Colonic mucosa (tissue), 4 donors: ENCODE measurements around the gene MAP3K7CL. TPM values are rescaled to one million over a fixed set of nuclear protein-coding genes. Genes with fewer than 3 reads are reported as not detected.

Experiments used
- DNase-seq: peaks from one replicate; pipeline ENCODE4 v3.0.0-alpha.2; 2020
- H3K27ac ChIP-seq: fragments of 200-600 bp; one replicate; pipeline ENCODE4 v1.8.0; 2021
- H3K27me3 ChIP-seq: fragments of 200-600 bp; one replicate; pipeline ENCODE4 v1.8.0; 2021
- H3K36me3 ChIP-seq: fragments of 200-600 bp; one replicate; pipeline ENCODE4 v1.8.0; 2021
- H3K4me1 ChIP-seq: fragments of 200-600 bp; one replicate; pipeline ENCODE4 v1.8.0; 2021; ENCODE audit warnings: mild to moderate bottlenecking
- H3K4me3 ChIP-seq: fragments of 200-600 bp; one replicate; pipeline ENCODE4 v1.8.0; 2021
- H3K9ac ChIP-seq, 2 donors: one replicate each; pipeline ENCODE4 v1.7.0; 2013; ENCODE audit warnings: control low read depth in 2 of 2, low read depth in 2 of 2, low read length in 2 of 2
- H3K9me3 ChIP-seq: fragments of 200-600 bp; one replicate; pipeline ENCODE4 v1.8.0; 2021
- CTCF ChIP-seq: fragments of 200-600 bp; IDR thresholded peaks from one replicate; pipeline ENCODE4 v1.8.0; 2022; ENCODE audit warnings: antibody characterized with exemption, mild to moderate bottlenecking
- intact Hi-C: fragments of 100-400 bp; cut with DNase I; formaldehyde crosslinking; loops from one replicate; pipeline ENCODE4 v1.14.1; 2022
- total RNA-seq, 2 donors: library from RNA; stranded (reverse); fragmentation: NEBNext Ultra II Directional in 1 of 2; extraction: Animal tissue kit (Norgen Biotek cat#: 25700) in 1 of 2; gene quantifications; one replicate each; pipeline ENCODE4 v1.2.1, GENCODE V29; 2021
- donor health status: healthy.
- donor health status: DM: no; HTN: no; CAD: no.
- donor health status: DM: no; HTN: no; CAD: no.

Gene MAP3K7CL
- 1 to 10 TPM; 1.9 to 3.4 TPM for total RNA-seq

- DNase-seq: no peak
- Histone ChIP-seq H3K27ac (no peak within 1 kb of the TSS), H3K4me1 (no peaks in the 10 kb centered on the region), H3K9me3 (no peaks in the 10 kb centered on the region), H3K36me3 (no peaks in the 10 kb centered on the region), H3K9ac (no peak within 1 kb of the TSS), H3K4me3 (no peak within 1 kb of the TSS), H3K27me3 (no peaks in the 10 kb centered on the region)
- intact Hi-C loops: no loop called here
- TF ChIP-seq CTCF: no peak
Measured at GRCh38 chr21:29130270-29130969, at the start of gene MAP3K7CL. TSS of gene MAP3K7CL (plus strand) at chr21:29130644. CDS start at chr21:29133345, 2,701 bp downstream.

- H3K36me3 ChIP-seq: no peaks in the 10 kb centered on the region
- peak; percentile 23 for DNase-seq
- no peak overlapping the region for H3K27ac ChIP-seq
- H3K9ac ChIP-seq: no peak overlapping the region
- H3K9me3 ChIP-seq: no peaks in the 10 kb centered on the region
- no peak for TF ChIP-seq CTCF
- intact Hi-C loops: loop anchor here (10.0 kb wide), 1 partner anchor 773 kb away; no protein-coding TSS in a partner anchor
- no peaks in the 10 kb centered on the region for H3K27me3 ChIP-seq
- H3K4me3 ChIP-seq: no peak overlapping the region
- no peaks in the 10 kb centered on the region for H3K4me1 ChIP-seq
Measured at GRCh38 chr21:29082046-29082815, 48.2 kb upstream of the MAP3K7CL start.

- intact Hi-C loops: loop anchor here (10.0 kb wide), 1 partner anchor 771 kb away; no protein-coding TSS in a partner anchor
- no peak for DNase-seq
- Histone ChIP-seq H3K9ac (no peak overlapping the region), H3K4me3 (no peak overlapping the region), H3K9me3 (no peaks in the 10 kb centered on the region), H3K36me3 (no peaks in the 10 kb centered on the region), H3K4me1 (no peaks in the 10 kb centered on the region), H3K27me3 (no peaks in the 10 kb centered on the region), H3K27ac (no peak overlapping the region)
- no peak for TF ChIP-seq CTCF
Measured at GRCh38 chr21:29083306-29083705, 47.1 kb upstream of the MAP3K7CL start.

- no peaks in the 10 kb centered on the region for H3K36me3 ChIP-seq
- H3K4me1 ChIP-seq: no peaks in the 10 kb centered on the region
- no peaks in the 10 kb centered on the region for H3K9me3 ChIP-seq
- no peak for DNase-seq
- H3K4me3 ChIP-seq: no peak overlapping the region
- H3K27me3 ChIP-seq: no peaks in the 10 kb centered on the region
- no peak overlapping the region for H3K9ac ChIP-seq
- intact Hi-C loops: loop anchor here (10.0 kb wide), 1 partner anchor 770 kb away; no protein-coding TSS in a partner anchor
- TF ChIP-seq CTCF: no peak
- no peak overlapping the region for H3K27ac ChIP-seq
Measured at GRCh38 chr21:29084372-29084771, 46.1 kb upstream of the MAP3K7CL start.

- H3K9me3 ChIP-seq: no peaks in the 10 kb centered on the region
- H3K9ac ChIP-seq: no peak overlapping the region
- DNase-seq: no peak
- H3K4me3 ChIP-seq: no peak overlapping the region
- H3K27me3 ChIP-seq: no peaks in the 10 kb centered on the region
- no peaks in the 10 kb centered on the region for H3K36me3 ChIP-seq
- H3K4me1 ChIP-seq: no peaks in the 10 kb centered on the region
- H3K27ac ChIP-seq: no peak overlapping the region
- intact Hi-C loops: loop anchor here (10.0 kb wide), 1 partner anchor 770 kb away; no protein-coding TSS in a partner anchor
- no peak for TF ChIP-seq CTCF
Measured at GRCh38 chr21:29085106-29085752, 45.2 kb upstream of the MAP3K7CL start.
